SK-N-MC (cell line): Measurements from ENCODE around the gene APP.
"Not testable (repeated sequence)": the region's sequence is repeated elsewhere in the genome, so short reads cannot be mapped to it uniquely, and the experiment has no call there.

Experiments used
- DNase-seq: peaks from one replicate; pipeline ENCODE4 v3.0.0-alpha.2; 2011; ENCODE audit warnings: low read depth, low spot score
- H3K27ac ChIP-seq: fragments of 200-600 bp; sonication (generic); 2 replicates; pipeline ENCODE4 v1.5.1; 2016; ENCODE audit warnings: mixed run types
- H3K36me3 ChIP-seq: fragments of 200-600 bp; sonication (generic); 2 replicates; pipeline ENCODE4 v1.6.1; 2017; ENCODE audit warnings: antibody characterized with exemption, low read length, mixed read lengths; ENCODE audit not compliant: insufficient read depth
- H3K4me3 ChIP-seq: fragments of 200-600 bp; sonication (generic); 2 replicates; pipeline ENCODE4 v1.5.1; 2016
- H3K9ac ChIP-seq: fragments of 200-600 bp; sonication (generic); 2 replicates; pipeline ENCODE4 v1.8.0; 2017; ENCODE audit warnings: mixed run types, mixed read lengths; ENCODE audit not compliant: insufficient read length
- H3K9me3 ChIP-seq: fragments of 200-600 bp; sonication (generic); 2 replicates; pipeline ENCODE4 v1.6.1; 2017; ENCODE audit warnings: low read depth, mild to moderate bottlenecking, antibody characterized with exemption, low read length, moderate library complexity, mixed read lengths
- EZH2 ChIP-seq: fragments of 200-600 bp; sonication (generic); IDR thresholded peaks from one replicate; pipeline ENCODE4 v1.6.1; 2017; ENCODE audit warnings: antibody characterized with exemption
- FOXP2 ChIP-seq: optimal IDR thresholded peaks from 2 replicates; pipeline ENCODE3; 2011; ENCODE audit warnings: mild to moderate bottlenecking, moderate library complexity; ENCODE audit not compliant: insufficient read depth; ENCODE audit errors: extremely low read length, control extremely low read depth
- POLR2AphosphoS5 ChIP-seq: IDR thresholded peaks from 2 replicates; pipeline ENCODE4 v1.6.1; 2012; ENCODE audit warnings: mild to moderate bottlenecking, low read depth, low read length, borderline replicate concordance

APP gene

GRCh38 chr21:25931765-25932164 lies 238.8 kb downstream of the APP start:
- no peak overlapping the region for H3K27ac ChIP-seq
- peaks cover 18% of the 10 kb centered on the region; the same call in 1 of the 2 replicates for H3K36me3 ChIP-seq
- DNase-seq, result no peak
- H3K4me3 ChIP-seq, result no peak overlapping the region
- no peaks in the 10 kb centered on the region for H3K9me3 ChIP-seq
- H3K9ac ChIP-seq, result no peak overlapping the region
- TF ChIP-seq EZH2, result no peak
- no peak for TF ChIP-seq POLR2AphosphoS5
- TF ChIP-seq FOXP2, result no peak

GRCh38 chr21:25929856-25930520 lies 240.6 kb downstream of the APP start:
- Histone ChIP-seq H3K9me3 (no peaks in the 10 kb centered on the region), H3K27ac (peak overlapping the region; percentile 65), H3K36me3 (peaks cover 26% of the 10 kb centered on the region; the same call in 1 of the 2 replicates), H3K4me3 (no peak overlapping the region), H3K9ac (no peak overlapping the region)
- TF ChIP-seq FOXP2 (no peak), EZH2 (no peak), POLR2AphosphoS5 (no peak)
- DNase-seq, result no peak

DNA sequence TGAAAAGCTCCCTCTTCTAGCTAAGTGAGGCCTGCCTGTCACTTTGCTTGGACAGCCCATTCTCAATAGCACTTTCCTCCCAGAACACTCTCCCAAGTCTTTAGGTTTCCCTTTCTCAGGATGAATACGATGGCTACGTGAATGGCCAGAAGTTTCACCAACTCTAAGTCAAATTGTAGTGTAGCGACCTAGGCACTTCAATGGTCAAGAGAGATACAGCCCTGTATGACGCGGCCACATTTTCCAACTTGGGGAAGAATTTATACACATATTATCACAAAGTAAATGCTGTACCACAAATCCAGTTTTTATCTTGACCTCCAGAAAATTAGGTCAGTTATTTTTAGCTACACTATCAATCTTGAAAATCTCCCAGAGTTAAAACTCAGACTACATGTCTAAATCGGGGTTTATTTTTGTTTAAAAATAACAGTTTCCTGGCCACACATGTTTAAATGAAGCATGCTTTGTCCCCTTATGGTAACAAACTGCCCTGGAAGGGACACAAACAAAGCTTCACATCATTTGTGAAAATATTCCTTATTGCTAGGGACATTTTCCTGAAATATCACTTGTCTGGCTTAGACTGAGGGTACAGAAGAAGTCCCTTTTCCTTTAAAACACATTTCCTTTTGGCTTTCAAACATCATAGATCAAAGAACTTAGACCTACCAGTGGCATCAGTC lies 243.2 kb downstream of the APP start:
- peaks cover 23% of the 10 kb centered on the region; the same call in 1 of the 2 replicates for H3K36me3 ChIP-seq
- H3K4me3 ChIP-seq, result no peak overlapping the region

DNA sequence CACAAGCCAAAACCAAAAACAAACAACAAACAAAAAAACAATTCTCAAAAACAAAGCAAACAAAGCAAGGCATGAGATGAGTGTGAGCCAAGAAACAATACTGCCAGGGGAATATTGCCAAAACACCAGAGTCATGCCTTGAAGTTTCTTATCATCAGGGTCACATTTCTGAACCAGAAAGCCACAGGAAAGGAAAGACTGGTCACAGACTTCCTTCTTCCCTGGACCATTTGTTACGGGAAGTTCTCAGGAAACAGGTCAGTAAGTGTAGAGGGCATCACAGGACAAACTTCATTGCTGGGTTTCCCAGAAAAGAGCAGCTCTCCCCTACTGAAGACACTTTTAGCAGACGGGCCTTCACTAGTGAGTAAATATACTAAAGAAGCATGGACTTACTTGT lies 244.6 kb downstream of the APP start:
- Histone ChIP-seq H3K27ac (no peak overlapping the region), H3K9ac (no peak overlapping the region), H3K9me3 (no peaks in the 10 kb centered on the region), H3K36me3 (peaks cover 23% of the 10 kb centered on the region; the same call in 1 of the 2 replicates), H3K4me3 (no peak overlapping the region)
- DNase-seq, result no peak
- no peak for TF ChIP-seq FOXP2
- TF ChIP-seq POLR2AphosphoS5, result no peak
- TF ChIP-seq EZH2, result no peak

More for the DNA sequence above, 243.2 kb downstream of the APP start:
- Histone ChIP-seq H3K27ac (no peak overlapping the region), H3K9ac (no peak overlapping the region), H3K9me3 (no peaks in the 10 kb centered on the region)
- no peak for DNase-seq
- no peak for TF ChIP-seq EZH2
- no peak for TF ChIP-seq FOXP2
- TF ChIP-seq POLR2AphosphoS5, result no peak

GRCh38 chr21:25925064-25925800 lies 245.3 kb downstream of the APP start:
- Histone ChIP-seq H3K9me3 (no peaks in the 10 kb centered on the region), H3K9ac (no peak overlapping the region), H3K4me3 (no peak overlapping the region), H3K27ac (no peak overlapping the region), H3K36me3 (peaks cover 23% of the 10 kb centered on the region; the same call in 1 of the 2 replicates)
- TF ChIP-seq POLR2AphosphoS5 (no peak), FOXP2 (no peak), EZH2 (no peak)
- DNase-seq, result no peak

DNA sequence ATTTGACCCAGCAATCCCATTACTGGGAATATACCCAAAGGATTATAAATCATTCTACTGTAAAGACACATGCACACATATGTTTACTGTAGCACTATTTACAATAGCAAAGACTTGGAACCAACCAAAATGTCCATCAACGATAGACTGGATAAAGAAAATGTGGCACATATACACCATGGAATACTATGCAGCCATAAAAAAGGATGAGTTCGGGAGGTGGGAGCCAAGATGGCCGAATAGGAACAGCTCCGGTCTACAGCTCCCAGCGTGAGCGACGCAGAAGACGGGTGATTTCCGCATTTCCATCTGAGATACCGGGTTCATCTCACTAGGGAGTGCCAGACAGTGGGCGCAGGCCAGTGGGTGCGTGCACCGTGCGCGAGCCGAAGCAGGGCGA lies 252.4 kb downstream of the APP start:
- H3K36me3 ChIP-seq, H3K9me3 ChIP-seq, H3K9ac ChIP-seq, DNase-seq, H3K27ac ChIP-seq, H3K4me3 ChIP-seq: not testable (repeated sequence)

DNA sequence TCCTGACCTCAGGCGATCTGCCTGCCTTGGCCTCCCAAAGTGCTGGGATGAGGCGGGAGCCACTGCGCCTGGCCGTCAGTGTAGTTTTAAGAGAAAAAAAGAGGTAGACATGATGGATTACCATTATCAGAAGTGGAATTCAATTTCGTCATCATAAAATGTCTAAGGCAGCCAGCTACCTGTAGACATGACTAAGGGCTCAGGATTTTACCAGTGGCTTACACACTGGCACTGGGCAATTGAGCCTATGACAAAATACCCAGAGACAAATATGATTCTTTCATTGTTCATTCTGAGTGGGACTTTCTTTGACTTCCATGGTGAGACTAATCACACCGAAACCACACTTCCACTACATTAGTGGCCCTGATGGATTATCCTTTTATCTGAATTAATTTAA lies 254.3 kb downstream of the APP start:
- Histone ChIP-seq H3K27ac (no peak overlapping the region), H3K36me3 (peaks cover 11% of the 10 kb centered on the region; the same call in 1 of the 2 replicates), H3K9ac (no peak overlapping the region), H3K9me3 (no peaks in the 10 kb centered on the region), H3K4me3 (no peak overlapping the region)
- TF ChIP-seq EZH2, result no peak
- TF ChIP-seq FOXP2, result no peak
- no peak for TF ChIP-seq POLR2AphosphoS5
- no peak for DNase-seq

- peaks cover 15% of the 10 kb centered on the region; the same call in 1 of the 2 replicates for H3K36me3 ChIP-seq
- H3K9ac ChIP-seq, result no peak overlapping the region
- DNase-seq, result no peak
- no peaks in the 10 kb centered on the region for H3K9me3 ChIP-seq
- TF ChIP-seq POLR2AphosphoS5 (no peak), FOXP2 (no peak), EZH2 (no peak)
- H3K27ac ChIP-seq, result peak overlapping the region; percentile 12; the same call in 1 of the 2 replicates
- no peak overlapping the region for H3K4me3 ChIP-seq
Measured at GRCh38 chr21:25913479-25913878, 257.1 kb downstream of the APP start.
